Vagina (tissue), 2 donors: ENCODE results near the gene RBBP8. TPM values are rescaled to one million over a fixed set of nuclear protein-coding genes. Genes with fewer than 3 reads are reported as not detected.

Source experiments
- DNase-seq, 2 donors: peaks; one replicate each; pipeline ENCODE4 v3.0.0-alpha.2; 2017; ENCODE audit errors: extremely low spot score in 2 of 2
- H3K27ac ChIP-seq: fragments of 200-600 bp; sonication (generic); one replicate; pipeline ENCODE4 v1.5.1; 2019
- H3K27me3 ChIP-seq: fragments of 200-600 bp; sonication (generic); one replicate; pipeline ENCODE4 v1.5.1; 2019
- H3K36me3 ChIP-seq, 2 donors: fragments of 200-600 bp; sonication (generic); one replicate each; pipeline ENCODE4 v1.5.1; 2017 to 2019
- H3K4me1 ChIP-seq: fragments of 200-600 bp; sonication (generic); one replicate; pipeline ENCODE4 v1.5.1; 2019
- H3K4me3 ChIP-seq, 2 donors: fragments of 200-600 bp; sonication (generic); 1 replicate in 1 of 2; 2 replicates in 1 of 2; pipeline ENCODE4 v1.5.1; 2016 to 2019
- H3K9me3 ChIP-seq: fragments of 200-600 bp; sonication (generic); one replicate; pipeline ENCODE4 v1.5.1; 2019
- CTCF ChIP-seq, 3 experiments: fragments of 450-650 bp in 2 of 3; fragments of 200-600 bp in 1 of 3; sonication (generic) in 1 of 3; IDR thresholded peaks; one replicate each; pipeline ENCODE4 v1.5.1; 2017 to 2019; ENCODE audit warnings: antibody characterized with exemption in 3 of 3, mild to moderate bottlenecking in 2 of 3, moderate library complexity in 2 of 3
- POLR2A ChIP-seq, 2 donors: fragments of 450-650 bp; IDR thresholded peaks; one replicate each; pipeline ENCODE4 v1.6.1; 2017; ENCODE audit warnings: antibody characterized with exemption in 2 of 2, mild to moderate bottlenecking in 2 of 2, moderate library complexity in 2 of 2
- POLR2AphosphoS5 ChIP-seq, 2 donors: sonication (generic); formaldehyde crosslinking; IDR thresholded peaks; one replicate each; pipeline ENCODE4 v1.9.0; 2017; ENCODE audit warnings: antibody characterized with exemption in 2 of 2, mild to moderate bottlenecking in 2 of 2, low read depth in 1 of 2; ENCODE audit not compliant: insufficient read depth in 1 of 2
- intact Hi-C: fragments of 100-400 bp; cut with DNase I; formaldehyde crosslinking; loops from one replicate; pipeline ENCODE4 v1.15.1; 2023
- total RNA-seq: library from RNA; depleted of rRNA; stranded (reverse); fragments of >200 nt; gene quantifications from one replicate; pipeline ENCODE4 v1.2.3, GENCODE V29; 2016

Gene RBBP8
- total RNA-seq, 1 donor from 2014 or later = 28.2 TPM

DNA sequence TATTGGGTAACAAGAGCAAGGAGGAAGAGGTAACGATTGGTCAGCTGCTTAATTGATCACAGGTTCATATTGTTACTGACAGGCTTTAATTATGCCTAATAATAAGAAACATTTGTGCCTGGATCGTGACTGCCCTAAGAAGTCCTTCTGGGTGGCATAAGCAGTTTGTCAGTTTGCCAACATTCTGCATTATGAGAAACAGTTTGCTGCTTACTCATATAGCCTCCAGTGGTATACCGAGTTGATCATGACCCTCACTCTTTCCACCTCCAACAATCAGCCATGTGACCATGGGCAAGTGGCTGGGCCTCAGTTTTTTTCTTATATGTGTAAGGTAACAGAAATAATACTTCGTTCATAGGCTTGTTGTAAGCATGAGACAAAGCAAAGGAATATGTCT lies 105.6 kb downstream of the RBBP8 start:
- H3K9me3 ChIP-seq = no peaks in the 10 kb centered on the region
- no peak for TF ChIP-seq POLR2A (IDR thresholded peaks at IDR 0.05)
- intact Hi-C loops = loop anchor here (10.0 kb wide), 1 partner anchor 376 kb away; no protein-coding TSS in a partner anchor

DNA sequence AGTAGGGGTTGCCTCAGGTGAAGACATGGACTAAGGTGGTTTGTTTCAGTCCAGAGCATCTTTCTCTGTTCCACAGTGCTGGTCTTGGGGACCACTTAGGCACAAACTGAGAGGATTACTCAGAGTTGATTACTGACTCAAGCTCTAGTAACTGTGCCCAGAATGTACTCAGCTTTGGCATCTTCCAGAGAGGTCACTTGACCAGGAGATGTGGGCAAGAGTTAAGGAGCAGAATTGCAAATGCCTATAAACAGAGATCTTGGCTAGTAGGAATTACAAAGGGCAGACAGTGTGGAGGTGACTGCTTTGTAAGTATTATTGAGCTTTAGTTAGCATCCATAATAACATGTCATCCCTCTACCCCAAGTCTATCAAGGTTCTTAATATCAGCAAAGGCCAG lies 109.0 kb downstream of the RBBP8 start:
- TF ChIP-seq CTCF (IDR thresholded peaks at IDR 0.05) (no peak), POLR2A (IDR thresholded peaks at IDR 0.05) (no peak), POLR2AphosphoS5 (IDR thresholded peaks at IDR 0.05; ENCODE audit: insufficient read depth in 1 of 2, low read depth in 1 of 2) (no peak)
- H3K27ac ChIP-seq = no peak overlapping the region
- H3K4me1 ChIP-seq = no peaks in the 10 kb centered on the region
- no peaks in the 10 kb centered on the region for H3K9me3 ChIP-seq
- H3K27me3 ChIP-seq = no peaks in the 10 kb centered on the region
- no peaks in the 10 kb centered on the region for H3K36me3 ChIP-seq
- intact Hi-C loops = no loop called here
- no peak for DNase-seq
- H3K4me3 ChIP-seq = no peak overlapping the region

More for the DNA sequence above, 105.6 kb downstream of the RBBP8 start:
- H3K4me3 ChIP-seq = no peak overlapping the region
- no peaks in the 10 kb centered on the region for H3K36me3 ChIP-seq
- no peaks in the 10 kb centered on the region for H3K27me3 ChIP-seq
- H3K4me1 ChIP-seq = no peaks in the 10 kb centered on the region
- H3K27ac ChIP-seq = no peak overlapping the region
- no peak for DNase-seq

DNA sequence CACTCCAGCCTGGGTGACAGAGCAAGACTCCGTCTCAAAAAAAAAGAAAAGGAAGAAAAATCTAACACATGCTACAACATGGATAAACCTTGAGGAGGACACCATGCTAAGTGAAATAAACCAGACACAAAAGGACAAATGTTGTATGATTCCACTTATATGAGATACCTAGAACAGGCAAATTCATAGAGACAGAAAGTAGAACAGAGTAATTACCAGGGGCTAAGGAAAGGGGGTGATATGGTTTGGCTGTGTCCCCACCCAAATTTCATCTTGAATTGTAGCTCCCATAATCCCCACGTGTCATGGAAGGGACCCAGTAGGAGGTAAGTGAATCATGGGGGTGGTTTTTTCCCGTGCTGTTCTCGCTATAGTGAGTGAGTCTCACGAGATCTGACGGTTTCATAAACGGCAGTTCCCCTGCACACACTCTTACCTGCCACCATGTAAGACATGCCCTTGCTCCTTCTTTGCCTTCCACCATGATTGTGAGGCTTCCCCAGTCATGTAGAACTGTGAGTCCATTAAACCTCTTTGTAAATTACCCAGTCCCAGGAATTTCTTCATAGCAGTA lies 110.8 kb downstream of the RBBP8 start:
- Histone ChIP-seq H3K27me3 (no peaks in the 10 kb centered on the region), H3K36me3 (no peaks in the 10 kb centered on the region)
- no peak for DNase-seq

DNA sequence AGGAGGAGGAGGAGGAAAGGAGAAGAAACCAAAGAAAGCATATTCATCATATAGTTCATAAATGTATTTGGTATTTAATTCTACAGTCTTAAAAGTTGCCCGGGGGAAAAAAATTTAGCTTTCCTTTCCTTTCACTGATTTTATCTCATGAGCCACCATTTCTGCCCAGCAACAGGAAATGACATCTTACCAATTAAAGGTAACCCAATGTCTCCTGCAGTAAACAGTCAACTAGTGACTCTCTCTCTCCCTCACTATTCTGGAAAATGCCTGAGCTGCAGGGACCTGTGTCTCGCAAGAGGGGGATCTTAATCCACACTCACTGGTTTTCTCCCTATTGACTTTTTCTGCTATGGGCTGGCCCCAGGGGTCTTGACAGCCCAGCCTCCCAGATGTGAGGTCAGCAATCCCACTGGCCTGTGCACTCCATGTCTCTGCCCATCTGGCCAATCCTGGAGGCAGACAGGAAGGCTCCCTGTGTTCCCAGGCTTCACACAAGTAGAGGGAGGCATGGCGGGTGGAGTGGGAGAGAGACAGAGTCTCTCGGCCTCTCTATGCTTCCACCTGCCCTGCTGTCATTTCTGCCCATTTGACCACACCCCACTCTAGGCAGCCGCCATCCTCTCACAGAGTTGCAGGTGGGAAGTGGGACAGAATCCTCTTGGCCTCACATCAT lies 116.7 kb downstream of the RBBP8 start:
- no peak overlapping the region for H3K27ac ChIP-seq
- intact Hi-C loops = no loop called here
- TF ChIP-seq POLR2AphosphoS5 (IDR thresholded peaks at IDR 0.05; ENCODE audit: insufficient read depth in 1 of 2, low read depth in 1 of 2) (no peak), POLR2A (IDR thresholded peaks at IDR 0.05) (no peak), CTCF (IDR thresholded peaks at IDR 0.05) (no peak)
- DNase-seq = no peak
- no peaks in the 10 kb centered on the region for H3K9me3 ChIP-seq
- H3K4me3 ChIP-seq = no peak overlapping the region
- H3K36me3 ChIP-seq = no peaks in the 10 kb centered on the region
- no peaks in the 10 kb centered on the region for H3K27me3 ChIP-seq
- no peaks in the 10 kb centered on the region for H3K4me1 ChIP-seq

More for the DNA sequence above, 110.8 kb downstream of the RBBP8 start:
- H3K4me3 ChIP-seq = no peak overlapping the region
- no peak overlapping the region for H3K27ac ChIP-seq
- intact Hi-C loops = no loop called here
- no peaks in the 10 kb centered on the region for H3K9me3 ChIP-seq
- no peaks in the 10 kb centered on the region for H3K4me1 ChIP-seq
- no peak for TF ChIP-seq CTCF (IDR thresholded peaks at IDR 0.05)
- TF ChIP-seq POLR2A (IDR thresholded peaks at IDR 0.05) = no peak
- no peak for TF ChIP-seq POLR2AphosphoS5 (IDR thresholded peaks at IDR 0.05; ENCODE audit: insufficient read depth in 1 of 2, low read depth in 1 of 2)

DNA sequence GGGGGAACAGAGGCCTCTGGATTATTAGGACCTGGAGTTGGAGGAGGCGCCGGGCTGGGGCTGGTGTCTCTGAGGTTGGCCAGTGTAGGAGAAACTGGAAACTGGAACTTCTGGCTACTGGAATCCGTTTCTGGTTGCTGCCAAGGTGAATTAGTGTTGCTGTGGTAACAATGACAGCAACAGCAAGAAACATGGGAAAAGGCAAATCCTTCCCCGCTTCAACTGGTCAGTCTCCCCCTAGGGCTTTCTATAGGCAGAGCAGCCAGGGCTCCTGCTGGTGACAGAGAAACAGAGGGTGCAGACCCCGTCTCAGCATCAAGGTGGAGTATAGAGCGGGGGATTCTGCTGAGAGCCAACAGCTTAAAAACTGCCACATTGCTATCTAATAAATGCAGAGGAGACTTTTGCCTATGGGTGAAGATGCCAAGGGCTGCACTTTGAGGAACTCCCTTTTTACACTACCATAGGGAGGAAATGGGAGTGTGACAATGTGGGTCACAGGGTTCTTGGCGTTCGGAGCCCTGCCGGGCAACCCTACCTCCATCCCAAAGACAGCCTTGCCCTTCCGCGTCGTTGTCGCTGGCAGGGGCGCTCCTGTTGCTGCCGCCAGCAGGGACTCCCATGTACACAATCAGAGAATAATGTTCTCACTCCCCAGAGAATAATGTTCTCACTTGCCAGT lies 120.8 kb downstream of the RBBP8 start:
- H3K9me3 ChIP-seq = no peaks in the 10 kb centered on the region
- H3K36me3 ChIP-seq = no peaks in the 10 kb centered on the region
- no peak overlapping the region for H3K27ac ChIP-seq
- H3K4me1 ChIP-seq = no peaks in the 10 kb centered on the region
- no peak for DNase-seq
- intact Hi-C loops = no loop called here
- no peaks in the 10 kb centered on the region for H3K27me3 ChIP-seq
- H3K4me3 ChIP-seq = no peak overlapping the region
- TF ChIP-seq POLR2AphosphoS5 (IDR thresholded peaks at IDR 0.05; ENCODE audit: insufficient read depth in 1 of 2, low read depth in 1 of 2) = no peak

DNA sequence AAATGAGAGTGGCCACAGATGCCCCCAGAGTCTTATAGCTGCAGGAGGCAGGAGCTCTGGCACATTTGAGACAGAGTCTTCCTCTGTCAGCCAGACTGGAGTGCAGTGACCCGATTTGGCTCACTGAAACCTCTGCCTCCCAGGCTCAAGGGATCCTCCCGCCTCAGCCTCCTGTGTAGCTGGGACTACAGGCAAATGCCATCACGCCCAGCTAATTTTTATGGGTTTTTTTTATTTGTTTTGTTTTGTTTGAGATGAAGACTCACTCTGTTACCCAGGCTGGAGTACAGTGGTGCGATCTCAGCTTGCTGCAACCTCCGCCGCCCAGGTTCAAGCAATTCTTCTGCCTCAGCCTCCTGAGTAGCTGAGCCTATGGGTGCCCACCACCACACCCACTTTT lies 121.4 kb downstream of the RBBP8 start:
- no peaks in the 10 kb centered on the region for H3K36me3 ChIP-seq
- H3K4me1 ChIP-seq = no peaks in the 10 kb centered on the region
- no peaks in the 10 kb centered on the region for H3K9me3 ChIP-seq
- H3K4me3 ChIP-seq = no peak overlapping the region
- no peak for DNase-seq
- no peak overlapping the region for H3K27ac ChIP-seq
- TF ChIP-seq POLR2A (IDR thresholded peaks at IDR 0.05) = no peak
- no peak for TF ChIP-seq POLR2AphosphoS5 (IDR thresholded peaks at IDR 0.05; ENCODE audit: insufficient read depth in 1 of 2, low read depth in 1 of 2)
- no peak for TF ChIP-seq CTCF (IDR thresholded peaks at IDR 0.05)
- H3K27me3 ChIP-seq = no peaks in the 10 kb centered on the region
- intact Hi-C loops = no loop called here
